ENCODE results near the gene FOXF2. TPM values are rescaled to one million over a fixed set of nuclear protein-coding genes. Genes with fewer than 3 reads are reported as not detected.

FOXF2 gene
- total and polyA plus RNA-seq, 2 of the 13 experiments (the other 11 are each of a cell fraction or from before 2014, with no cell fraction given) = not detected

DNA sequence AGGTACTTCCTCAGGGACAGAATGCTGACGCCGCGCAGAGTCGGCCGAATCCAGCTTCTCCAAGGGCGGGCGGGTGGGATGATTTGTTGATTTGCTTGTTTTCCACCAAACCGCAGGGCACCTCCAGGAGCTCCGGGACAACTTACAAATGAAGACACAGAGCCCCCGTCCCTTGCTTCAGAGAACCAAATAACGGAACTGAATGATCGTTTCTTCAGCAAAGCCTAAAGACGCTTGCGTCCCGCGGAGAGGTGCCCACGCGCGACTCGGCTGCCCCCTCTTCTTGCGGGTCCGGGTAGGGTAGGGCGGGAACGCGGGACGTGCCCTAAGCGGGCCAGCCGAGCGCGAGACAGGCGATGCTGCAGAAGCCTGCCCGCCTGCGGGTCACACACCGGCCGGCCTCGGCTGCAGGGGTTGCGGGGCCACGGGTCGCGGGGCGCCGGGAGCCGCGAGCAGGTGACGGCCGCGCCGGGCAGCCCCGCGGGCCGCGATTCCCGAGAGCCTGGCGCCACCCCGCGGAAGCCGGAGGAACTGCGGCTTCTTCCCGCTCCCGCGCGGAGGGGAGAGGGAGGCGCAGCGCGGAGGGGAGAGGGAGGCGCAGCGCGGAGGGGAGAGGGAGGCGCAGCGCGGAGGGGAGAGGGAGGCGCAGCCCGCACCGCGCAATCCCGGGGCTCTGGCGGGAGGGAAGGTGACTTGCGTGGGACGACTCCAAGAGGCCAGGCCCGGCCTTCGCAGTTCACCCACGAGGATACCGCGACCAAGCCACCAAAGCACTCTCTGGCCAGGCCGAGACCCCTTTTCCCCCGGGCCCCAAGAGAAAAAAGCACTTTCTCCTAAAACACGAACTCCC lies 7.7 kb upstream of the FOXF2 start (continued):
- TF ChIP-seq, protein P1, sequence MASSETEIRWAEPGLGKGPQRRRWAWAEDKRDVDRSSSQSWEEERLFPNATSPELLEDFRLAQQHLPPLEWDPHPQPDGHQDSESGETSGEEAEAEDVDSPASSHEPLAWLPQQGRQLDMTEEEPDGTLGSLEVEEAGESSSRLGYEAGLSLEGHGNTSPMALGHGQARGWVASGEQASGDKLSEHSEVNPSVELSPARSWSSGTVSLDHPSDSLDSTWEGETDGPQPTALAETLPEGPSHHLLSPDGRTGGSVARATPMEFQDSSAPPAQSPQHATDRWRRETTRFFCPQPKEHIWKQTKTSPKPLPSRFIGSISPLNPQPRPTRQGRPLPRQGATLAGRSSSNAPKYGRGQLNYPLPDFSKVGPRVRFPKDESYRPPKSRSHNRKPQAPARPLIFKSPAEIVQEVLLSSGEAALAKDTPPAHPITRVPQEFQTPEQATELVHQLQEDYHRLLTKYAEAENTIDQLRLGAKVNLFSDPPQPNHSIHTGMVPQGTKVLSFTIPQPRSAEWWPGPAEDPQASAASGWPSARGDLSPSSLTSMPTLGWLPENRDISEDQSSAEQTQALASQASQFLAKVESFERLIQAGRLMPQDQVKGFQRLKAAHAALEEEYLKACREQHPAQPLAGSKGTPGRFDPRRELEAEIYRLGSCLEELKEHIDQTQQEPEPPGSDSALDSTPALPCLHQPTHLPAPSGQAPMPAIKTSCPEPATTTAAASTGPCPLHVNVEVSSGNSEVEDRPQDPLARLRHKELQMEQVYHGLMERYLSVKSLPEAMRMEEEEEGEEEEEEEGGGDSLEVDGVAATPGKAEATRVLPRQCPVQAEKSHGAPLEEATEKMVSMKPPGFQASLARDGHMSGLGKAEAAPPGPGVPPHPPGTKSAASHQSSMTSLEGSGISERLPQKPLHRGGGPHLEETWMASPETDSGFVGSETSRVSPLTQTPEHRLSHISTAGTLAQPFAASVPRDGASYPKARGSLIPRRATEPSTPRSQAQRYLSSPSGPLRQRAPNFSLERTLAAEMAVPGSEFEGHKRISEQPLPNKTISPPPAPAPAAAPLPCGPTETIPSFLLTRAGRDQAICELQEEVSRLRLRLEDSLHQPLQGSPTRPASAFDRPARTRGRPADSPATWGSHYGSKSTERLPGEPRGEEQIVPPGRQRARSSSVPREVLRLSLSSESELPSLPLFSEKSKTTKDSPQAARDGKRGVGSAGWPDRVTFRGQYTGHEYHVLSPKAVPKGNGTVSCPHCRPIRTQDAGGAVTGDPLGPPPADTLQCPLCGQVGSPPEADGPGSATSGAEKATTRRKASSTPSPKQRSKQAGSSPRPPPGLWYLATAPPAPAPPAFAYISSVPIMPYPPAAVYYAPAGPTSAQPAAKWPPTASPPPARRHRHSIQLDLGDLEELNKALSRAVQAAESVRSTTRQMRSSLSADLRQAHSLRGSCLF (CRISPR knock-in tag; IDR thresholded peaks at IDR 0.05; ENCODE audit: borderline replicate concordance) = no peak
- TF ChIP-seq, protein P2, sequence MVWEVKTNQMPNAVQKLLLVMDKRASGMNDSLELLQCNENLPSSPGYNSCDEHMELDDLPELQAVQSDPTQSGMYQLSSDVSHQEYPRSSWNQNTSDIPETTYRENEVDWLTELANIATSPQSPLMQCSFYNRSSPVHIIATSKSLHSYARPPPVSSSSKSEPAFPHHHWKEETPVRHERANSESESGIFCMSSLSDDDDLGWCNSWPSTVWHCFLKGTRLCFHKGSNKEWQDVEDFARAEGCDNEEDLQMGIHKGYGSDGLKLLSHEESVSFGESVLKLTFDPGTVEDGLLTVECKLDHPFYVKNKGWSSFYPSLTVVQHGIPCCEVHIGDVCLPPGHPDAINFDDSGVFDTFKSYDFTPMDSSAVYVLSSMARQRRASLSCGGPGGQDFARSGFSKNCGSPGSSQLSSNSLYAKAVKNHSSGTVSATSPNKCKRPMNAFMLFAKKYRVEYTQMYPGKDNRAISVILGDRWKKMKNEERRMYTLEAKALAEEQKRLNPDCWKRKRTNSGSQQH (CRISPR knock-in tag; IDR thresholded peaks at IDR 0.05; ENCODE audit: low read depth) = 0 out of 2 replicates have a peak, but pooled peaks have one; percentile 33
- TF ChIP-seq, protein P3, sequence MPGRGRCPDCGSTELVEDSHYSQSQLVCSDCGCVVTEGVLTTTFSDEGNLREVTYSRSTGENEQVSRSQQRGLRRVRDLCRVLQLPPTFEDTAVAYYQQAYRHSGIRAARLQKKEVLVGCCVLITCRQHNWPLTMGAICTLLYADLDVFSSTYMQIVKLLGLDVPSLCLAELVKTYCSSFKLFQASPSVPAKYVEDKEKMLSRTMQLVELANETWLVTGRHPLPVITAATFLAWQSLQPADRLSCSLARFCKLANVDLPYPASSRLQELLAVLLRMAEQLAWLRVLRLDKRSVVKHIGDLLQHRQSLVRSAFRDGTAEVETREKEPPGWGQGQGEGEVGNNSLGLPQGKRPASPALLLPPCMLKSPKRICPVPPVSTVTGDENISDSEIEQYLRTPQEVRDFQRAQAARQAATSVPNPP (CRISPR knock-in tag; IDR thresholded peaks at IDR 0.05) = no peak
- TF ChIP-seq KMT2A (CRISPR knock-in tag; IDR thresholded peaks at IDR 0.05) (no peak), ZNF430 (CRISPR knock-in tag; IDR thresholded peaks at IDR 0.05) (0 out of 2 replicates have a peak, but pooled peaks have one; percentile 46), TAF15 (IDR thresholded peaks at IDR 0.05; ENCODE audit: low read depth, low read length, poor library complexity, severe bottlenecking) (no peak), FOXO1 (CRISPR knock-in tag; IDR thresholded peaks at IDR 0.05) (0 out of 2 replicates have a peak, but pooled peaks have one; percentile 8)
- TF ChIP-seq, protein P4, sequence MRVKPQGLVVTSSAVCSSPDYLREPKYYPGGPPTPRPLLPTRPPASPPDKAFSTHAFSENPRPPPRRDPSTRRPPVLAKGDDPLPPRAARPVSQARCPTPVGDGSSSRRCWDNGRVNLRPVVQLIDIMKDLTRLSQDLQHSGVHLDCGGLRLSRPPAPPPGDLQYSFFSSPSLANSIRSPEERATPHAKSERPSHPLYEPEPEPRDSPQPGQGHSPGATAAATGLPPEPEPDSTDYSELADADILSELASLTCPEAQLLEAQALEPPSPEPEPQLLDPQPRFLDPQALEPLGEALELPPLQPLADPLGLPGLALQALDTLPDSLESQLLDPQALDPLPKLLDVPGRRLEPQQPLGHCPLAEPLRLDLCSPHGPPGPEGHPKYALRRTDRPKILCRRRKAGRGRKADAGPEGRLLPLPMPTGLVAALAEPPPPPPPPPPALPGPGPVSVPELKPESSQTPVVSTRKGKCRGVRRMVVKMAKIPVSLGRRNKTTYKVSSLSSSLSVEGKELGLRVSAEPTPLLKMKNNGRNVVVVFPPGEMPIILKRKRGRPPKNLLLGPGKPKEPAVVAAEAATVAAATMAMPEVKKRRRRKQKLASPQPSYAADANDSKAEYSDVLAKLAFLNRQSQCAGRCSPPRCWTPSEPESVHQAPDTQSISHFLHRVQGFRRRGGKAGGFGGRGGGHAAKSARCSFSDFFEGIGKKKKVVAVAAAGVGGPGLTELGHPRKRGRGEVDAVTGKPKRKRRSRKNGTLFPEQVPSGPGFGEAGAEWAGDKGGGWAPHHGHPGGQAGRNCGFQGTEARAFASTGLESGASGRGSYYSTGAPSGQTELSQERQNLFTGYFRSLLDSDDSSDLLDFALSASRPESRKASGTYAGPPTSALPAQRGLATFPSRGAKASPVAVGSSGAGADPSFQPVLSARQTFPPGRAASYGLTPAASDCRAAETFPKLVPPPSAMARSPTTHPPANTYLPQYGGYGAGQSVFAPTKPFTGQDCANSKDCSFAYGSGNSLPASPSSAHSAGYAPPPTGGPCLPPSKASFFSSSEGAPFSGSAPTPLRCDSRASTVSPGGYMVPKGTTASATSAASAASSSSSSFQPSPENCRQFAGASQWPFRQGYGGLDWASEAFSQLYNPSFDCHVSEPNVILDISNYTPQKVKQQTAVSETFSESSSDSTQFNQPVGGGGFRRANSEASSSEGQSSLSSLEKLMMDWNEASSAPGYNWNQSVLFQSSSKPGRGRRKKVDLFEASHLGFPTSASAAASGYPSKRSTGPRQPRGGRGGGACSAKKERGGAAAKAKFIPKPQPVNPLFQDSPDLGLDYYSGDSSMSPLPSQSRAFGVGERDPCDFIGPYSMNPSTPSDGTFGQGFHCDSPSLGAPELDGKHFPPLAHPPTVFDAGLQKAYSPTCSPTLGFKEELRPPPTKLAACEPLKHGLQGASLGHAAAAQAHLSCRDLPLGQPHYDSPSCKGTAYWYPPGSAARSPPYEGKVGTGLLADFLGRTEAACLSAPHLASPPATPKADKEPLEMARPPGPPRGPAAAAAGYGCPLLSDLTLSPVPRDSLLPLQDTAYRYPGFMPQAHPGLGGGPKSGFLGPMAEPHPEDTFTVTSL (CRISPR knock-in tag; IDR thresholded peaks at IDR 0.05; ENCODE audit: borderline replicate concordance) = no peak
- TF ChIP-seq, protein P5, sequence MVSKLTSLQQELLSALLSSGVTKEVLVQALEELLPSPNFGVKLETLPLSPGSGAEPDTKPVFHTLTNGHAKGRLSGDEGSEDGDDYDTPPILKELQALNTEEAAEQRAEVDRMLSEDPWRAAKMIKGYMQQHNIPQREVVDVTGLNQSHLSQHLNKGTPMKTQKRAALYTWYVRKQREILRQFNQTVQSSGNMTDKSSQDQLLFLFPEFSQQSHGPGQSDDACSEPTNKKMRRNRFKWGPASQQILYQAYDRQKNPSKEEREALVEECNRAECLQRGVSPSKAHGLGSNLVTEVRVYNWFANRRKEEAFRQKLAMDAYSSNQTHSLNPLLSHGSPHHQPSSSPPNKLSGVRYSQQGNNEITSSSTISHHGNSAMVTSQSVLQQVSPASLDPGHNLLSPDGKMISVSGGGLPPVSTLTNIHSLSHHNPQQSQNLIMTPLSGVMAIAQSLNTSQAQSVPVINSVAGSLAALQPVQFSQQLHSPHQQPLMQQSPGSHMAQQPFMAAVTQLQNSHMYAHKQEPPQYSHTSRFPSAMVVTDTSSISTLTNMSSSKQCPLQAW (CRISPR knock-in tag; IDR thresholded peaks at IDR 0.05) = peak; percentile 55; the same call in 1 of the 2 replicates
- TF ChIP-seq, protein P6, sequence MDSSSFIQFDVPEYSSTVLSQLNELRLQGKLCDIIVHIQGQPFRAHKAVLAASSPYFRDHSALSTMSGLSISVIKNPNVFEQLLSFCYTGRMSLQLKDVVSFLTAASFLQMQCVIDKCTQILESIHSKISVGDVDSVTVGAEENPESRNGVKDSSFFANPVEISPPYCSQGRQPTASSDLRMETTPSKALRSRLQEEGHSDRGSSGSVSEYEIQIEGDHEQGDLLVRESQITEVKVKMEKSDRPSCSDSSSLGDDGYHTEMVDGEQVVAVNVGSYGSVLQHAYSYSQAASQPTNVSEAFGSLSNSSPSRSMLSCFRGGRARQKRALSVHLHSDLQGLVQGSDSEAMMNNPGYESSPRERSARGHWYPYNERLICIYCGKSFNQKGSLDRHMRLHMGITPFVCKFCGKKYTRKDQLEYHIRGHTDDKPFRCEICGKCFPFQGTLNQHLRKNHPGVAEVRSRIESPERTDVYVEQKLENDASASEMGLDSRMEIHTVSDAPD (CRISPR knock-in tag; IDR thresholded peaks at IDR 0.05) = no peak

All from HepG2 (cell line).